Mesothelial cell of epicardium (in vitro differentiated cells): Measurements from ENCODE around the gene UBE2O. TPM values are rescaled to one million over a fixed set of nuclear protein-coding genes. Genes with fewer than 3 reads are reported as not detected.
A peak's percentile ranks its signal among the peaks of the same experiment; 100 is the strongest.

Experiments
- DNase-seq, 2 experiments: peaks; one replicate each; pipeline ENCODE4 v3.0.0; 2021; ENCODE audit warnings: low spot score in 2 of 2; ENCODE audit not compliant: unreplicated experiment in 2 of 2
- H3K27ac Mint-ChIP-seq: 2 replicates; pipeline ENCODE4 v1.8.0; 2021; ENCODE audit warnings: mixed read lengths
- H3K27me3 Mint-ChIP-seq: 2 replicates; pipeline ENCODE4 v1.8.0; 2021; ENCODE audit warnings: low read depth, mixed read lengths
- H3K36me3 Mint-ChIP-seq: 2 replicates; pipeline ENCODE4 v1.8.0; 2021; ENCODE audit warnings: mixed read lengths
- H3K4me1 Mint-ChIP-seq: 2 replicates; pipeline ENCODE4 v1.8.0; 2021; ENCODE audit warnings: mixed read lengths
- H3K4me3 Mint-ChIP-seq: 2 replicates; pipeline ENCODE4 v1.8.0; 2021; ENCODE audit warnings: mild to moderate bottlenecking, moderate library complexity, mixed read lengths
- H3K9me3 Mint-ChIP-seq: 2 replicates; pipeline ENCODE4 v1.8.0; 2021; ENCODE audit warnings: mixed read lengths
- CTCF ChIP-seq: fragments of 200-600 bp; sonication (generic); IDR thresholded peaks from one replicate; pipeline ENCODE4 v1.5.0; 2021; ENCODE audit warnings: antibody characterized with exemption; ENCODE audit not compliant: unreplicated experiment
- total RNA-seq: library from RNA; stranded (reverse); gene quantifications from 3 replicates; pipeline ENCODE4 v1.2.1, GENCODE V29; 2021

The UBE2O gene
- total RNA-seq, 1 donor from 2014 or later: 46.3 TPM

- Mint-ChIP-seq H3K9me3 (no peaks in the 10 kb centered on the region), H3K27ac (no peak overlapping the region), H3K36me3 (no peaks in the 10 kb centered on the region), H3K4me3 (no peak overlapping the region), H3K27me3 (peaks cover 2% of the 10 kb centered on the region), H3K4me1 (no peaks in the 10 kb centered on the region)
- DNase-seq: no peak
- no peak for TF ChIP-seq CTCF
Measured at GRCh38 chr17:76459674-76460073, 6.7 kb upstream of the UBE2O start.

- peaks cover 2% of the 10 kb centered on the region for H3K27me3 Mint-ChIP-seq
- H3K36me3 Mint-ChIP-seq: no peaks in the 10 kb centered on the region
- peak in 1 of 2 experiments; percentile 55 for DNase-seq
- no peak overlapping the region for H3K4me3 Mint-ChIP-seq
- peak; percentile 21 for TF ChIP-seq CTCF
- H3K9me3 Mint-ChIP-seq: no peaks in the 10 kb centered on the region
- no peak overlapping the region for H3K27ac Mint-ChIP-seq
- no peaks in the 10 kb centered on the region for H3K4me1 Mint-ChIP-seq
Measured at GRCh38 chr17:76458580-76459490, 5.9 kb upstream of the UBE2O start.

GRCh38 chr17:76453431-76453743 lies 435 bp upstream of the UBE2O start:
- H3K4me1 Mint-ChIP-seq: peaks cover 20% of the 10 kb centered on the region
- peak overlapping the region; percentile 58 for H3K4me3 Mint-ChIP-seq
- DNase-seq: no peak
- H3K27ac Mint-ChIP-seq: peak overlapping the region; percentile 88
- no peak for TF ChIP-seq CTCF
- no peaks in the 10 kb centered on the region for H3K27me3 Mint-ChIP-seq
- no peaks in the 10 kb centered on the region for H3K9me3 Mint-ChIP-seq
- no peaks in the 10 kb centered on the region for H3K36me3 Mint-ChIP-seq

- Mint-ChIP-seq H3K27me3 (no peaks in the 10 kb centered on the region), H3K36me3 (no peaks in the 10 kb centered on the region), H3K9me3 (no peaks in the 10 kb centered on the region), H3K27ac (peak overlapping the region; percentile 71), H3K4me1 (peaks cover 22% of the 10 kb centered on the region), H3K4me3 (peak overlapping the region; percentile 80)
- peak in 1 of 2 experiments; percentile 52 for DNase-seq
- TF ChIP-seq CTCF: no peak
Measured at GRCh38 chr17:76452127-76452659, 759 bp downstream of the UBE2O start.

- TF ChIP-seq CTCF: no peak
- peaks cover 29% of the 10 kb centered on the region for H3K4me1 Mint-ChIP-seq
- no peak overlapping the region for H3K27ac Mint-ChIP-seq
- H3K4me3 Mint-ChIP-seq: peak overlapping the region; percentile 80
- DNase-seq: no peak
- no peaks in the 10 kb centered on the region for H3K9me3 Mint-ChIP-seq
- H3K27me3 Mint-ChIP-seq: no peaks in the 10 kb centered on the region
- H3K36me3 Mint-ChIP-seq: no peaks in the 10 kb centered on the region
Measured at GRCh38 chr17:76451506-76451905, 1.4 kb downstream of the UBE2O start.
